HCT116 (cell line): ENCODE data around the gene SYNGR1. TPM values are rescaled to one million over a fixed set of nuclear protein-coding genes. Genes with fewer than 3 reads are reported as not detected.

ENCODE experiments used
- ATAC-seq: fragments of 200-7000 bp; cut with Tn5 transposase; 2 replicates; pipeline ENCODE4 v1.9.1; 2020; ENCODE audit warnings: mild to moderate bottlenecking, moderate library complexity
- BruUV-seq: library from RNA; stranded (reverse); fragments of 400-500 nt; replicated peaks from 2 replicates; lab custom pipeline; 2021; lab: Mats Ljungman, UMichigan
- CTCF ChIA-PET: fragments of 300-600 bp; sonication (Branson Sonifier 250); formaldehyde crosslinking; loops from one replicate; lab custom pipeline; 2021; ENCODE audit warnings: antibody characterized with exemption; lab: Charles Lee
- POLR2A ChIA-PET: fragments of 300-600, 350-600 bp; sonication (Branson Sonifier 250); formaldehyde crosslinking; loops from one replicate; lab custom pipeline; 2021; ENCODE audit warnings: antibody characterized with exemption; lab: Charles Lee
- RAD21 ChIA-PET, 2 experiments: fragments of 300-600 bp; sonication (Branson Sonifier 250); formaldehyde crosslinking; loops; one replicate each; lab custom pipeline; 2023; ENCODE audit warnings: low total read pairs in 2 of 2; ENCODE audit not compliant: uncharacterized antibody in 2 of 2, unreplicated experiment in 2 of 2, low non-redundant PET in 1 of 2; lab: Charles Lee
- DNase-seq: peaks from one replicate; pipeline ENCODE4 v3.0.0-alpha.2; 2010; ENCODE audit warnings: low read depth, low spot score
- H2AFZ ChIP-seq: fragments of 200-600 bp; shearing (Covaris generic), sonication (generic); 2 replicates; pipeline ENCODE4 v1.6.1; 2017; ENCODE audit warnings: low read depth, mixed run types, mixed read lengths, antibody characterized with exemption, low read length; ENCODE audit not compliant: poor library complexity, severe bottlenecking
- H3K27ac ChIP-seq: 2 replicates; pipeline ENCODE4 v1.5.1; 2012; ENCODE audit warnings: low read depth, low read length
- H3K27me3 ChIP-seq: fragments of 200-600 bp; sonication (generic); 2 replicates; pipeline ENCODE4 v1.6.1; 2016; ENCODE audit warnings: mixed run types, low read length, mixed read lengths; ENCODE audit not compliant: insufficient read depth
- H3K36me3 ChIP-seq, 2 experiments: fragments of 200-500 bp in 1 of 2; fragments of 200-600 bp in 1 of 2; sonication (Bioruptor generic) in 1 of 2; sonication (generic) in 1 of 2; 2 replicates each; pipeline versions ENCODE4 v1.5.1 to v1.6.1; 2014 to 2016; ENCODE audit warnings: low read length in 2 of 2, inconsistent platforms in 1 of 2, mixed read lengths in 1 of 2, mixed run types in 1 of 2; ENCODE audit not compliant: insufficient read depth in 2 of 2, control insufficient read depth in 1 of 2
- H3K4me1 ChIP-seq, 2 experiments: fragments of 200-600 bp in 1 of 2; sonication (generic) in 1 of 2; 2 replicates each; pipeline versions ENCODE4 v1.5.1 to v1.6.1; 2012 to 2017; ENCODE audit warnings: low read length in 2 of 2, inconsistent platforms in 1 of 2, mild to moderate bottlenecking in 1 of 2, mixed read lengths in 1 of 2, mixed run types in 1 of 2, moderate library complexity in 1 of 2; ENCODE audit not compliant: insufficient read depth in 2 of 2, control insufficient read depth in 1 of 2
- H3K4me2 ChIP-seq: fragments of 200-600 bp; sonication (generic); 2 replicates; pipeline ENCODE4 v1.6.1; 2017; ENCODE audit warnings: mixed run types, low read length, mixed read lengths
- H3K4me3 ChIP-seq, 2 experiments: fragments of 200-600 bp in 1 of 2; sonication (generic) in 1 of 2; replicated peaks in 1 of 2; 2 replicates each; pipeline ENCODE4 v1.5.1; 2011 to 2016; ENCODE audit warnings: low read length in 2 of 2, control low read depth in 1 of 2, low read depth in 1 of 2, mild to moderate bottlenecking in 1 of 2, mixed read lengths in 1 of 2, mixed run types in 1 of 2
- H3K79me2 ChIP-seq: fragments of 200-600 bp; sonication (generic); 2 replicates; pipeline ENCODE4 v1.6.1; 2017; ENCODE audit warnings: mild to moderate bottlenecking, mixed run types, low read length, moderate library complexity, mixed read lengths; ENCODE audit not compliant: insufficient read depth
- H3K9ac ChIP-seq: fragments of 200-600 bp; sonication (generic); 2 replicates; pipeline ENCODE4 v1.6.1; 2016; ENCODE audit warnings: low read length, mixed read lengths
- H3K9me2 ChIP-seq: fragments of 200-600 bp; sonication (generic), shearing (Covaris generic); 2 replicates; pipeline ENCODE4 v1.6.1; 2017; ENCODE audit warnings: mixed run types, mild to moderate bottlenecking, moderate library complexity; ENCODE audit not compliant: insufficient read depth
- H3K9me3 ChIP-seq, 2 experiments: fragments of 200-500 bp in 1 of 2; fragments of 200-600 bp in 1 of 2; sonication (Bioruptor generic) in 1 of 2; sonication (generic) in 1 of 2; 2 replicates each; pipeline ENCODE4 v1.6.1; 2014 to 2017; ENCODE audit warnings: low read length in 2 of 2, mixed read lengths in 2 of 2, inconsistent platforms in 1 of 2, low read depth in 1 of 2, mild to moderate bottlenecking in 1 of 2, mixed run types in 1 of 2, moderate library complexity in 1 of 2; ENCODE audit not compliant: control insufficient read depth in 1 of 2, insufficient read depth in 1 of 2
- H4K20me1 ChIP-seq: fragments of 200-600 bp; sonication (generic), shearing (Covaris generic); 2 replicates; pipeline ENCODE4 v1.6.1; 2017; ENCODE audit warnings: mixed run types, mild to moderate bottlenecking, moderate library complexity; ENCODE audit not compliant: insufficient read depth
- CBX3 ChIP-seq: IDR thresholded peaks from 2 replicates; pipeline ENCODE4 v1.6.1; 2012; ENCODE audit warnings: low read depth
- CEBPB ChIP-seq: IDR thresholded peaks from 2 replicates; pipeline ENCODE4 v1.6.1; 2012; ENCODE audit warnings: low read depth
- ELF1 ChIP-seq: IDR thresholded peaks from 2 replicates; pipeline ENCODE4 v1.6.1; 2012; ENCODE audit warnings: low read depth, borderline replicate concordance
- EZH2 ChIP-seq: fragments of 200-600 bp; sonication (generic); IDR thresholded peaks from 2 replicates; pipeline ENCODE4 v1.6.1; 2017; ENCODE audit warnings: antibody characterized with exemption, mixed run types
- EZH2phosphoT487 ChIP-seq: fragments of 200-600 bp; IDR thresholded peaks from 2 replicates; pipeline ENCODE4 v1.6.1; 2018; ENCODE audit warnings: antibody characterized with exemption, borderline replicate concordance
- FOSL1 ChIP-seq: IDR thresholded peaks from 2 replicates; pipeline ENCODE4 v1.6.1; 2012; ENCODE audit warnings: low read depth
- JUND ChIP-seq: IDR thresholded peaks from 2 replicates; pipeline ENCODE4 v1.6.1; 2012
- MAX ChIP-seq: IDR thresholded peaks from 2 replicates; pipeline ENCODE4 v1.6.1; 2012
- POLR2A ChIP-seq: IDR thresholded peaks from 2 replicates; pipeline ENCODE4 v1.7.0; 2011; ENCODE audit warnings: borderline replicate concordance; ENCODE audit not compliant: insufficient read depth, insufficient read length; ENCODE audit errors: extremely low read depth
- POLR2AphosphoS5 ChIP-seq: IDR thresholded peaks from 2 replicates; pipeline ENCODE4 v1.6.1; 2011; ENCODE audit warnings: mild to moderate bottlenecking, low read depth, low read length, moderate library complexity
- RAD21 ChIP-seq: IDR thresholded peaks from 2 replicates; pipeline ENCODE4 v1.6.1; 2012; ENCODE audit warnings: low read depth, mild to moderate bottlenecking
- SIN3A ChIP-seq: IDR thresholded peaks from 2 replicates; pipeline ENCODE4 v1.6.1; 2012; ENCODE audit warnings: low read depth
- SP1 ChIP-seq: IDR thresholded peaks from 2 replicates; pipeline ENCODE4 v1.6.1; 2012; ENCODE audit warnings: low read depth
- SRF ChIP-seq: IDR thresholded peaks from 2 replicates; pipeline ENCODE4 v1.6.1; 2012; ENCODE audit warnings: low read depth
- YY1 ChIP-seq: IDR thresholded peaks from 2 replicates; pipeline ENCODE4 v1.6.1; 2011; ENCODE audit warnings: low read length, low read depth, moderate library complexity, mild to moderate bottlenecking; ENCODE audit not compliant: insufficient replicate concordance; ENCODE audit errors: extremely low read depth
- ZBTB33 ChIP-seq: IDR thresholded peaks from 2 replicates; pipeline ENCODE4 v1.6.1; 2011; ENCODE audit warnings: mild to moderate bottlenecking, low read length, moderate library complexity; ENCODE audit not compliant: insufficient replicate concordance; ENCODE audit errors: extremely low read depth
- ZFX ChIP-seq: fragments of 450-650 bp; IDR thresholded peaks from 2 replicates; pipeline ENCODE4 v1.6.1; 2017
- intact Hi-C: fragments of 100-400 bp; cut with micrococcal nuclease; formaldehyde crosslinking; loops from 2 replicates; pipeline ENCODE4 v1.10.0; 2022
- total RNA-seq: library from RNA; stranded (reverse); gene quantifications from one replicate; pipeline ENCODE4 v1.2.1, GENCODE V29; 2021; ENCODE audit not compliant: unreplicated experiment
- TF ChIP-seq, protein P1 (sequence below): IDR thresholded peaks from 2 replicates; pipeline ENCODE4 v1.6.1; 2012
- TF ChIP-seq, protein P2 (sequence below), 3 experiments: fragments of 200-600 bp in 1 of 3; sonication (generic) in 1 of 3; IDR thresholded peaks in 2 of 3; conservative IDR thresholded peaks in 1 of 3; 2 replicates each; pipeline ENCODE4 v1.5.1; 2012 to 2017; ENCODE audit warnings: low read depth in 2 of 3, low read length in 2 of 3, antibody characterized with exemption in 1 of 3, borderline replicate concordance in 1 of 3, control low read depth in 1 of 3, mild to moderate bottlenecking in 1 of 3, mixed read lengths in 1 of 3, mixed run types in 1 of 3, moderate library complexity in 1 of 3; ENCODE audit not compliant: insufficient read depth in 1 of 3

Gene SYNGR1
- total RNA-seq, 1 experiment from 2014 or later, result 20.7 TPM

DNA sequence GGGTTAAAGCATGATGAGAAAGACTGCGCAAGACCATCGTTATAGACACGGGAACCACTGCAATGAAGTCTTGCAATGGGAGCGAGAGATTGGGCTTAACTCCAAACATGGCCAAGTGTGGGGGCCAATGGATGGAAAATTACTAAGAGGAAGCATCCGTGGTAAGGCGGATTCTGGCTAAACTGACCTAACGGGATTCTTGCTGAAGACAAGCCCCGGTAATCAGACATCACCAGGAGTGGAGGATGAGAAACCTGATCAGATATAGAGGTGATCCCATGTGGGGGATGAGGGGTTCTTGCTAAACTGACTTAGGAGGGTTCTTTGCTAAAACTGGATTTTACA is 5.8 kb upstream of the SYNGR1 start:
- H3K9me3 ChIP-seq, result no peaks in the 10 kb centered on the region
- peak overlapping the region; percentile 45 for H2AFZ ChIP-seq
- no peak for TF ChIP-seq EZH2
- no peak for TF ChIP-seq ZBTB33
- TF ChIP-seq YY1, result no peak
- TF ChIP-seq SRF, result no peak
- no peak for TF ChIP-seq POLR2AphosphoS5
- no peak for TF ChIP-seq POLR2A
- no peak for TF ChIP-seq EZH2phosphoT487
- no peak for TF ChIP-seq SP1
- TF ChIP-seq CEBPB, result no peak
- TF ChIP-seq SIN3A, result no peak
- no peak for TF ChIP-seq RAD21
- TF ChIP-seq, protein P1, sequence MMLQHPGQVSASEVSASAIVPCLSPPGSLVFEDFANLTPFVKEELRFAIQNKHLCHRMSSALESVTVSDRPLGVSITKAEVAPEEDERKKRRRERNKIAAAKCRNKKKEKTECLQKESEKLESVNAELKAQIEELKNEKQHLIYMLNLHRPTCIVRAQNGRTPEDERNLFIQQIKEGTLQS, result no peak
- no peak for TF ChIP-seq JUND
- no peak for TF ChIP-seq ZFX
- no peak for TF ChIP-seq ELF1
- no peak for TF ChIP-seq FOSL1
- TF ChIP-seq MAX, result no peak
- TF ChIP-seq, protein P2, sequence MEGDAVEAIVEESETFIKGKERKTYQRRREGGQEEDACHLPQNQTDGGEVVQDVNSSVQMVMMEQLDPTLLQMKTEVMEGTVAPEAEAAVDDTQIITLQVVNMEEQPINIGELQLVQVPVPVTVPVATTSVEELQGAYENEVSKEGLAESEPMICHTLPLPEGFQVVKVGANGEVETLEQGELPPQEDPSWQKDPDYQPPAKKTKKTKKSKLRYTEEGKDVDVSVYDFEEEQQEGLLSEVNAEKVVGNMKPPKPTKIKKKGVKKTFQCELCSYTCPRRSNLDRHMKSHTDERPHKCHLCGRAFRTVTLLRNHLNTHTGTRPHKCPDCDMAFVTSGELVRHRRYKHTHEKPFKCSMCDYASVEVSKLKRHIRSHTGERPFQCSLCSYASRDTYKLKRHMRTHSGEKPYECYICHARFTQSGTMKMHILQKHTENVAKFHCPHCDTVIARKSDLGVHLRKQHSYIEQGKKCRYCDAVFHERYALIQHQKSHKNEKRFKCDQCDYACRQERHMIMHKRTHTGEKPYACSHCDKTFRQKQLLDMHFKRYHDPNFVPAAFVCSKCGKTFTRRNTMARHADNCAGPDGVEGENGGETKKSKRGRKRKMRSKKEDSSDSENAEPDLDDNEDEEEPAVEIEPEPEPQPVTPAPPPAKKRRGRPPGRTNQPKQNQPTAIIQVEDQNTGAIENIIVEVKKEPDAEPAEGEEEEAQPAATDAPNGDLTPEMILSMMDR (IDR thresholded peaks at IDR 0.05 in 2 of 3, conservative IDR thresholded peaks at IDR 0.05 in 1 of 3; ENCODE audit: borderline replicate concordance in 1 of 3, insufficient read depth in 1 of 3, low read depth in 2 of 3, low read length in 2 of 3), result no peak
- TF ChIP-seq CBX3, result no peak
- TF ChIP-seq, all 23 proteins: peak for 0
- ChIA-PET CTCF (interaction anchor here (0.8 to 3.3 kb wide), 12 partner anchors 8 to 209 kb away, joined by 3 to 49 read pairs (median 6); partner anchors contain the start of genes RPL3 and TAB1), POLR2A (interaction anchor here (0.9 to 2.6 kb wide), 4 partner anchors 10 to 25 kb away, joined by 3 to 35 read pairs (median 6); partner anchors contain the start of gene RPL3), RAD21 (interaction anchor here in 1 of 2 experiments (1.0 kb wide), 1 partner anchor 13 kb away, joined by 3 read pairs; no protein-coding TSS in a partner anchor)
- BruUV-seq, result no TSS peak
- H3K27me3 ChIP-seq, result no peaks in the 10 kb centered on the region
- no peaks in the 10 kb centered on the region for H3K36me3 ChIP-seq
- H3K9me2 ChIP-seq, result no peaks in the 10 kb centered on the region
- H3K27ac ChIP-seq, result no peak overlapping the region
- peak overlapping the region; percentile 67 for H3K4me2 ChIP-seq
- H3K4me1 ChIP-seq, result peaks cover 13 to 14% of the 10 kb centered on the region in 2 experiments; a peak in 3 of 4 replicates
- H4K20me1 ChIP-seq, result no peaks in the 10 kb centered on the region
- ATAC-seq (no peak; the same call in 1 of the 2 replicates), DNase-seq (no peak)
- H3K9ac ChIP-seq, result no peak overlapping the region
- no peak overlapping the region for H3K4me3 ChIP-seq
- no peaks in the 10 kb centered on the region for H3K79me2 ChIP-seq
- intact Hi-C loops, result no loop called here
